ENCODE data around the gene IQSEC3. TPM values are rescaled to one million over a fixed set of nuclear protein-coding genes. Genes with fewer than 3 reads are reported as not detected.

IQSEC3 gene
- total RNA-seq, 1 experiment from 2014 or later: not detected

GRCh38 chr12:99605-100004 is 33.0 kb downstream of the IQSEC3 start:
- intact Hi-C loops (cut with micrococcal nuclease): no loop called here
- no peak for DNase-seq (ENCODE audit: unreplicated experiment)
- H3K27me3 Mint-ChIP-seq (ENCODE audit: insufficient read depth, unreplicated experiment): peaks cover 77% of the 10 kb centered on the region
- H3K4me1 Mint-ChIP-seq (ENCODE audit: insufficient read depth, unreplicated experiment): no peaks in the 10 kb centered on the region
- no peak for TF ChIP-seq CTCF (IDR thresholded peaks at IDR 0.05; ENCODE audit: unreplicated experiment)
- H3K36me3 Mint-ChIP-seq (ENCODE audit: insufficient read depth, unreplicated experiment): no peaks in the 10 kb centered on the region
- no peaks in the 10 kb centered on the region for H3K9me3 Mint-ChIP-seq (ENCODE audit: unreplicated experiment)
- no peak overlapping the region for H3K4me3 Mint-ChIP-seq (ENCODE audit: unreplicated experiment)
- ChIA-PET CTCF (interaction anchor here (0.5 kb wide), 1 partner anchor 9 kb away, joined by 4 read pairs; no protein-coding TSS in a partner anchor), POLR2A (no interaction called here)
- BruUV-seq (replicated peaks): no TSS peak
- H3K27ac Mint-ChIP-seq (ENCODE audit: low read depth, unreplicated experiment): no peak overlapping the region

- no peaks in the 10 kb centered on the region for H3K9me3 Mint-ChIP-seq (ENCODE audit: unreplicated experiment)
- no peak overlapping the region for H3K4me3 Mint-ChIP-seq (ENCODE audit: unreplicated experiment)
- no peak overlapping the region for H3K27ac Mint-ChIP-seq (ENCODE audit: low read depth, unreplicated experiment)
- intact Hi-C loops (cut with micrococcal nuclease): no loop called here
- no TSS peak for BruUV-seq (replicated peaks)
- H3K27me3 Mint-ChIP-seq (ENCODE audit: insufficient read depth, unreplicated experiment): peaks cover 51% of the 10 kb centered on the region
- no peaks in the 10 kb centered on the region for H3K4me1 Mint-ChIP-seq (ENCODE audit: insufficient read depth, unreplicated experiment)
- ChIA-PET POLR2A (no interaction called here), CTCF (no interaction called here)
- TF ChIP-seq CTCF (IDR thresholded peaks at IDR 0.05; ENCODE audit: unreplicated experiment): no peak
- H3K36me3 Mint-ChIP-seq (ENCODE audit: insufficient read depth, unreplicated experiment): no peaks in the 10 kb centered on the region
- DNase-seq (ENCODE audit: unreplicated experiment): no peak
Measured at GRCh38 chr12:101969-102878, 35.7 kb downstream of the IQSEC3 start.

DNA sequence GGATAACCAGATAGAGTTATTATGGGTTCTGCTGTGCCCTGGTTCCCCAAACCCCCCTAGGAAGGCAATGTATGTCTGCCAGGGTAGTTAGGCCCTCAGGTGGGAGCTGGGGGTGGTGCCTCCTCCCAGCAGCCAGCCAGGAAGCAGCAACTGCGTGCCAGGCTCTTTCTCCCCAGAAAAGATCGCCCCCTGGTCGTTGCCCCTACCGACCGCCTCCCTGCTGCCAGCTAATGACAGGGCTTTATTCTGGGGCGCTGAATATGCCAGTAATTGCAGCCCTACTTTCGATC is 36.3 kb downstream of the IQSEC3 start:
- intact Hi-C loops (cut with micrococcal nuclease): no loop called here
- Mint-ChIP-seq H3K36me3 (ENCODE audit: insufficient read depth, unreplicated experiment) (no peaks in the 10 kb centered on the region), H3K4me3 (ENCODE audit: unreplicated experiment) (no peak overlapping the region), H3K9me3 (ENCODE audit: unreplicated experiment) (no peaks in the 10 kb centered on the region), H3K27ac (ENCODE audit: low read depth, unreplicated experiment) (no peak overlapping the region), H3K4me1 (ENCODE audit: insufficient read depth, unreplicated experiment) (no peaks in the 10 kb centered on the region), H3K27me3 (ENCODE audit: insufficient read depth, unreplicated experiment) (peaks cover 45% of the 10 kb centered on the region)
- ChIA-PET POLR2A (no interaction called here), CTCF (no interaction called here)
- no peak for TF ChIP-seq CTCF (IDR thresholded peaks at IDR 0.05; ENCODE audit: unreplicated experiment)
- no TSS peak for BruUV-seq (replicated peaks)
- no peak for DNase-seq (ENCODE audit: unreplicated experiment)

DNA sequence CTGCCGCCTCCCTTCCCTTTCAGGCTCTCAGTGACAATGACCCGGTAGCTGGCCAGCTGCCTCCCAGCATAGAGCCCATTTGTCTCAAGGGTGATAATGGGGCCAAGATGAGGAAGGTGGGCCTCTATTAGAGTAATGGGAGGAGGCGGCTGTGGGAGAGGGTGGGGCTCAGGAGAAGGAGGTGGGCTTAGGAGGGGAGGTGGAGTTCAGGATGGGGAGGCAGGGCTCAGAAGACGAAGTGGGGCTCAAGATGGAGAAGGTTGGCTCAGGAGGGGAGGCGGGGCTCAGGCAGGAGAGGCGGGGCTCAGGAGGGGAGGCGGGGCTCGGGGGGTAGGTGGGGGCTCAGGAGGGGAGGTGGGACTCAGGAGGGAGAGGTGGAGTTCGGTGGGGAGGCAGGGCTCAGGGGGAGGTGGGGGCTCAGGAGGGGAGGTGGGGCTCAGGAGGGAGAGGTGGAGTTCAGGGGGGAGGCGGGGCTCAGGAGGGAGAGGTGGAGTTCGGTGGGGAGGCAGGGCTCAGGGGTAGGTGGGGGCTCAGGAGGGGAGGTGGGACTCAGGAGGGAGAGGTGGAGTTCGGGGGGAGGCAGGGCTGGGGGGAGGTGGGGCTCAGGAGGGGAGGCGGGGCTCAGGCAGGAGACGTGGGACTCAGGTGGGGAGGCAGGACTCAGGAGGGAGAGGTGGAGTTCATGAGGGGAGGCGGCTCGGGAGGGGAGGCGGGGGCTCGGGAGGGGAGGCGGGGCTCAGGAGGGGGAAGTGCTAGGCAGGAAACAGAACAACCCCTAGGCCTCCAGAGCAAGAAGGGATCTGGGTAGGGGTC is 36.8 kb downstream of the IQSEC3 start:
- BruUV-seq (replicated peaks): no TSS peak
- DNase-seq (ENCODE audit: unreplicated experiment): no peak
- CTCF ChIA-PET: no interaction called here
- Mint-ChIP-seq H3K4me1 (ENCODE audit: insufficient read depth, unreplicated experiment) (no peaks in the 10 kb centered on the region), H3K9me3 (ENCODE audit: unreplicated experiment) (no peaks in the 10 kb centered on the region), H3K27me3 (ENCODE audit: insufficient read depth, unreplicated experiment) (peaks cover 39% of the 10 kb centered on the region), H3K27ac (ENCODE audit: low read depth, unreplicated experiment) (no peak overlapping the region), H3K36me3 (ENCODE audit: insufficient read depth, unreplicated experiment) (no peaks in the 10 kb centered on the region), H3K4me3 (ENCODE audit: unreplicated experiment) (no peak overlapping the region)
- no peak for TF ChIP-seq CTCF (IDR thresholded peaks at IDR 0.05; ENCODE audit: unreplicated experiment)
- POLR2A ChIA-PET: no interaction called here
- intact Hi-C loops (cut with micrococcal nuclease): no loop called here
